OCI-LY7 (cell line): ENCODE measurements around the gene USP32. TPM values are rescaled to one million over a fixed set of nuclear protein-coding genes. Genes with fewer than 3 reads are reported as not detected.

Experiments
- BruUV-seq: library from RNA; stranded (reverse); fragments of 400-500 nt; replicated peaks from 2 replicates; lab custom pipeline; 2021; lab: Mats Ljungman, UMichigan
- CTCF ChIA-PET: fragments of 300-600 bp; sonication (Branson Sonifier 250); formaldehyde crosslinking; loops from one replicate; lab custom pipeline; 2022; ENCODE audit warnings: antibody characterized with exemption; ENCODE audit not compliant: unreplicated experiment; lab: Charles Lee
- POLR2A ChIA-PET: fragments of 300-600 bp; sonication (Branson Sonifier 250); formaldehyde crosslinking; loops from one replicate; lab custom pipeline; 2022; ENCODE audit warnings: antibody characterized with exemption; lab: Charles Lee
- DNase-seq: peaks from one replicate; pipeline ENCODE4 v3.0.0-alpha.2; 2015; ENCODE audit warnings: low spot score
- H2AFZ ChIP-seq: fragments of 200-600 bp; sonication (generic), shearing (Covaris generic); 2 replicates; pipeline ENCODE4 v1.6.1; 2014; ENCODE audit warnings: mild to moderate bottlenecking, antibody characterized with exemption, low read length, moderate library complexity
- H3K27ac ChIP-seq: fragments of 200-600 bp; sonication (generic); 2 replicates; pipeline ENCODE4 v1.5.1; 2014; ENCODE audit warnings: mixed run types, low read depth, mild to moderate bottlenecking, moderate library complexity, low read length, inconsistent platforms; ENCODE audit not compliant: poor library complexity, severe bottlenecking
- H3K36me3 ChIP-seq: fragments of 200-600 bp; sonication (generic); 2 replicates; pipeline ENCODE4 v1.6.1; 2014; ENCODE audit warnings: mild to moderate bottlenecking, antibody characterized with exemption, low read length, moderate library complexity, mixed read lengths; ENCODE audit not compliant: insufficient read depth
- H3K4me1 ChIP-seq: fragments of 200-600 bp; sonication (generic); 2 replicates; pipeline ENCODE4 v1.5.1; 2014; ENCODE audit warnings: mild to moderate bottlenecking, low read length; ENCODE audit not compliant: insufficient read depth, poor library complexity, severe bottlenecking
- H3K4me2 ChIP-seq: fragments of 200-600 bp; sonication (generic); 2 replicates; pipeline ENCODE4 v1.6.1; 2014; ENCODE audit warnings: mild to moderate bottlenecking, low read length
- H3K4me3 ChIP-seq: fragments of 200-600 bp; sonication (generic); 2 replicates; pipeline ENCODE4 v1.5.1; 2014; ENCODE audit warnings: mild to moderate bottlenecking, low read depth, low read length; ENCODE audit not compliant: poor library complexity, severe bottlenecking
- H3K79me2 ChIP-seq: fragments of 200-600 bp; sonication (generic); 2 replicates; pipeline ENCODE4 v1.6.1; 2016; ENCODE audit warnings: low read depth, mild to moderate bottlenecking, low read length, moderate library complexity, mixed read lengths; ENCODE audit not compliant: insufficient read depth
- H3K9me2 ChIP-seq: fragments of 200-600 bp; sonication (generic); 2 replicates; pipeline ENCODE4 v1.6.1; 2016; ENCODE audit warnings: mild to moderate bottlenecking, low read length, mixed read lengths; ENCODE audit not compliant: insufficient read depth
- H3K9me3 ChIP-seq: fragments of 200-600 bp; sonication (generic); 2 replicates; pipeline ENCODE4 v1.6.1; 2014; ENCODE audit warnings: mild to moderate bottlenecking, mixed run types, low read length, mixed read lengths
- H4K20me1 ChIP-seq: fragments of 200-600 bp; sonication (generic); 2 replicates; pipeline ENCODE4 v1.6.1; 2014; ENCODE audit warnings: mild to moderate bottlenecking, antibody characterized with exemption, low read length, moderate library complexity, mixed read lengths; ENCODE audit not compliant: insufficient read depth
- CTCF ChIP-seq: fragments of 200-600 bp; sonication (generic); conservative IDR thresholded peaks from 2 replicates; pipeline ENCODE4 v1.5.1; 2014; ENCODE audit warnings: mild to moderate bottlenecking, antibody characterized with exemption, low read length, moderate library complexity, mixed read lengths
- EZH2phosphoT487 ChIP-seq: fragments of 200-600 bp; sonication (generic); IDR thresholded peaks from 2 replicates; pipeline ENCODE4 v1.6.1; 2018; ENCODE audit warnings: low read depth, borderline replicate concordance, mild to moderate bottlenecking, mixed run types, antibody characterized with exemption, low read length, moderate library complexity, mixed read lengths
- intact Hi-C: fragments of 100-400 bp; cut with micrococcal nuclease; formaldehyde crosslinking; loops from one replicate; pipeline ENCODE4 v1.10.0; 2022; ENCODE audit not compliant: unreplicated experiment
- total RNA-seq, 2 experiments: library from RNA; depleted of rRNA in 1 of 2; stranded (reverse); fragments of >200 nt in 1 of 2; shearing (Covaris generic) in 1 of 2; gene quantifications; 2 replicates each; pipeline ENCODE4 v1.2.3, GENCODE V29; 2014 to 2022

USP32 gene
- total RNA-seq, 2 experiments from 2014 or later, result 16.9 to 28.0 TPM

GRCh38 chr17:60362329-60362728 is 29.6 kb downstream of the USP32 start:
- Histone ChIP-seq H3K4me3 (no peak overlapping the region), H3K4me1 (no peaks in the 10 kb centered on the region), H3K9me3 (no peaks in the 10 kb centered on the region), H3K9me2 (no peaks in the 10 kb centered on the region), H3K4me2 (no peak overlapping the region), H3K79me2 (no peaks in the 10 kb centered on the region), H2AFZ (no peak overlapping the region), H3K36me3 (no peaks in the 10 kb centered on the region), H4K20me1 (no peaks in the 10 kb centered on the region), H3K27ac (no peak overlapping the region)
- BruUV-seq, result TSS peak; percentile 31
- TF ChIP-seq CTCF, result no peak
- no peak for TF ChIP-seq EZH2phosphoT487
- intact Hi-C loops, result no loop called here
- CTCF ChIA-PET, result no interaction called here
- POLR2A ChIA-PET, result no interaction called here
- no peak for DNase-seq

GRCh38 chr17:60361889-60362288 is 30.0 kb downstream of the USP32 start:
- CTCF ChIA-PET, result no interaction called here

More at GRCh38 chr17:60361889-60362288, 30.0 kb downstream of the USP32 start:
- no peaks in the 10 kb centered on the region for H3K4me1 ChIP-seq
- no peaks in the 10 kb centered on the region for H3K9me2 ChIP-seq
- H3K36me3 ChIP-seq, result no peaks in the 10 kb centered on the region
- no peak overlapping the region for H3K27ac ChIP-seq
- intact Hi-C loops, result no loop called here
- H2AFZ ChIP-seq, result no peak overlapping the region
- POLR2A ChIA-PET, result no interaction called here
- no peak for DNase-seq
- TF ChIP-seq CTCF, result no peak
- TF ChIP-seq EZH2phosphoT487, result no peak
- H3K9me3 ChIP-seq, result no peaks in the 10 kb centered on the region
- no peaks in the 10 kb centered on the region for H4K20me1 ChIP-seq
- H3K79me2 ChIP-seq, result no peaks in the 10 kb centered on the region
- no peak overlapping the region for H3K4me3 ChIP-seq
- BruUV-seq, result no TSS peak
- no peak overlapping the region for H3K4me2 ChIP-seq
